Esophagus mucosa (tissue), 1 donor: Measurements from ENCODE around the gene CLNK. TPM values are rescaled to one million over a fixed set of nuclear protein-coding genes. Genes with fewer than 3 reads are reported as not detected.
"Not testable (repeated sequence)": the region's sequence is repeated elsewhere in the genome, so short reads cannot be mapped to it uniquely, and the experiment has no call there.

ENCODE experiments used
- ATAC-seq: fragments of 200-7000 bp; cut with Tn5 transposase; one replicate; pipeline ENCODE4 v1.9.1; 2020
- total RNA-seq: library from RNA; stranded (reverse); gene quantifications from one replicate; pipeline ENCODE4 v1.2.4, GENCODE V29; 2023
- donor health status: DM: yes; HTN: yes; CAD: no.

CLNK gene
- total RNA-seq, 1 donor from 2014 or later = 0.08 TPM

DNA sequence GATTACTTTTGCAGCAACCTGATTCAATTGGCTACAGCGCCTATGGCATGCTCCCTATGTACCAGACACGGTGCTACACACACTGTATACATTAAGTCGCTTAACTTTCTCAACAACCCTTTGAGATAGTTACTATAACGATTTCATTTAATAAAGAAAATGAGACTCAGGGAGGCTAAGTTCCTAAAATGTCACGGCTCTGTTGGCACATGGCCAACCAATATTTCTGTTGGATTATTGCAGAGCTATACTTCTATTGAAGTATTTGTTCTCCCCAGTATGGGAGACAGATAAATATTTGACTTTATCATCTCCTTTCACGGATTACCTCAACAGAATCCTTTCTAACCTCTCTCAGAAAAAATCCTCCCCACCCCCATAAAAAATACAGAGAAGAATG, 25.3 kb downstream of the CLNK start:
- no peak for ATAC-seq

GRCh38 chr4:10656988-10657387, 27.6 kb downstream of the CLNK start:
- ATAC-seq = no peak

- ATAC-seq = no peak
These were observed 28.1 kb downstream of the CLNK start for GRCh38 chr4:10656420-10656819.

DNA sequence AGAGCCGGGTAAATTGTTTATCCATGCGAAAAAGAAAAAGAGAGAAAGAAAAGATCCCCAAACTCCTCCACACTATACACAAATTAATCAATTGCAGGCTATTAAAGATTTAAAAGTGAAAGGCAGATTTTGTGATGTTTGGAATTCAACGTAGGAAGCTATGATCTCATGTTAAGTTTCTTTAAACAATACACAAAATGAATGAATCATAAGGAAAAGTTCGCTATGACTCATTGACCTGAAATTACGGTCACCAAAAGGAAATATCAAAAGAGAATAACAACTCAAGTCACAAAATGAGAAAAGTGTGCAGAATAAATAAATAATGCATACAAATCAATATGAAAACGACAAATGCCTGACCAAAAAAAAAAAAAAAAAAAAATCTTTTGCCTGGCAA, 28.6 kb downstream of the CLNK start:
- ATAC-seq = no peak

DNA sequence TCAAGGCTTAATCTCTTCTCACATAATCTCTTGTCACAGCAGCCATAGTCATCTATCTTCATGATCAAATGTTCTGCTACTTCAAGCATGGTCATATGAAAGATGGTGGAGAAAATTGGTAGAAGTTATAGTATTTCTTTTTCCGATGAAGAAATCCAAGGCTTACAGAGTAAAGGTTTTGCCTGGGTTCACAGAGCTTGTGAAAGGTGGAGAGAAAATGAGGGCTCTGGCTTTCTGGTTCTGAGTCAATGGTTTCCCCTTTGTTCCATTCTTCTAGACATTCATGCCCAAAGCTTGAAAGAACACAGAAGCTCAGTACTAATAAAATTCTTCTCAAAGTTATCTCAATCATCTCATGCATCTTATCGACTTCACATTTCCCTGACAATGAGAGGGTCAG, 36.1 kb downstream of the CLNK start:
- no peak for ATAC-seq

DNA sequence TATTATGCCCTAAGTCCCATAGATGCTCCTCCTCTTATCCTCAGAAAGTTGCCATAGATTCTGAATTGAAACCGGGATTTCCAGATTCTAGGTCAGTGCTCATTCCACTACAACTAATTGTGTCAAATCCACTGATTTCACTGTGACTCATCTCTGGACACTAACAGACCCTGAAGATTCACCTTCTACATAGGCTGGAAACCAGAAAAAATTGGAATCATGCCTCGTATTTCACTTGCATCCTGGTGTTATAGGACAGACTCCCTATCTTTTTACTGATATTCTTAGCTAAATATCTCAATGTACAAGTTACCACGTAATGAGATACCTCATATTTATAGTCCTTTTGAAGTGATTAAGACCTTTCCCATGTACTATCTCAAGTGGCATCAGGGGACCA, 36.7 kb downstream of the CLNK start:
- no peak for ATAC-seq

DNA sequence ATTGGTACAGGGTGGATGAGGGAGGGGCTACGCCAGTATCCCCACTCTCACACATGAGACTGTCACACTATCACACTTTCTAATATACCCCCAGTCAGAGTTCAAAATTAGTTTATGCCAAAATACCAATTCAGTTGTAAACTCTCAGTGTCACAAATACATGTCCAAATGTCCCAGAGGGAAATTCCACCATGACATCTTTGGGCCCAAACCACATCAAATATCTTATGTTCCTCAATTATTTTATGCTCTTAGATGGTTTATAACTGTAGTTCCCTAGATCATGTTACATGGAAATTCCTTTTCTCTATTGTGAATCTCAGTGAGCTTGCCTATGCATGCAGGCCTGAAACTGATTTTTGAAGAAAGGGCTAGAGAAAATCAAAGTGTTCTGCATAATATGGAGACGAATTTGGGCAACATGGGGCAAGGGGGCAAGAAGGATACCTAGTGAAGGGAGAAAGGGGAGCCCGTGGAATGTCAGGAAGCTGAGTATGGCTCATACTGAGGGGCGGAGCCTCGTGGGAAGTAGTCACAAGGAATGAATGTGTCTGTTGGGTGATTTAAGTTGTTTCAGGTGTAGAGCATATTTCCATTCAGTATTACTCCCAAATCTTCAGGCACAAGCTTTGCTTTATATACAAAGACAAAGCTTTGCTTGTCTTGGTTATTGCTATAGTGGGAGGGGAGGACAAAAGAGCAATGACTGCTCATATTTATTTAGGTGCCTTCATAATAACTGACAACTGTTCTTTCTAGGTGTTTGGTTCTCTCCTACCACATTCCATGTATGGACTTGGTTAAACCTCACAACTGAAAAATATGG, 40.8 kb downstream of the CLNK start:
- no peak for ATAC-seq

DNA sequence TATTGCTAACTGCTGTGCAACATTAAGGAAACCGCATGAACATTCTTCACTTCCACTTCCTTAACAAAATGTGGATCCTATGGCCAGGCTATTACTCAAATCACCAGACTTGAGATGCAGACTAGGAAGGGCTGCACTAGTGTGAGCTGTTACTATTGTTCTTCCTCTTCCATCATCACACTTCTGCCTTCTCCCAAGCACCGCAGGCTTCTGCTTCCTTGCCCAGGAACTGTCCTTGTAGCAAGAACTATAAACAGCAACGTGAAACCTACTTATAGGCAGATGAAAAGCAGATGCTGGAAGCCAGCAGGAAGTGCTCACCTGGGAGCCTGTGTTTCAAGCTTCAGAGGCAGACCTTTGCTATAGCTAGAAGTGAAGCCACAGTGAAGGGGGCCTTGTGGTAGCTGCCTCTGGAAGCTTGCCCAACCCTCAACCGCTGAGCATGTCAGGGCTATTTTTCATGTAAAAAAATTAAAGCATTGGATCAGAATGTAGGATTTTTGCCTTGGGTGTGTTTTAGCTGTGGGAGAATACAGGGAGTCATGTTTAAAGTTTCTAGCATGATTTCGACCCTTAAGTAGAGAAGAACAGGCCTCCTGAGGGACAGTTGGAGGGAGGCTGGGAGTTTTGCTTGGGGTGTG, 43.9 kb downstream of the CLNK start:
- no peak for ATAC-seq

DNA sequence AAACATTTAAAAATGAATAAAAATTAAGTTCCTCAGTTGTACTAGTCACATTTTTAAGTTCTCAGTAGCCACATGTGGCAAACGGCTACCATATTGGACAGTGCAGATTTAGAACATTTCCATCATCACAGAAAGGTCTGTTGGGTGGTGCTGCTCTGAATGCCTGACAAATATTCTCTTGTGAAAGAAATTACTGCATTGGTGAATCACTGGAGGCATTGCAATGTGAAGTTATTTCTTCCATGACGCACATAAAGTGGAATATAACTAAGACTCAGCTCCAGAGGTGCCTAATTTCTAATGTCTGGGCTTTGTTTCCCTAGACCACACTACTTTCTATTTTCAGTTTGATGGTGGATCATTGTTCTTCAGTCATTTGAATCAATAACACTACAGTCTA, 44.9 kb downstream of the CLNK start:
- ATAC-seq = no peak

- peak; percentile 42 for ATAC-seq
These were observed 45.5 kb downstream of the CLNK start for GRCh38 chr4:10639100-10639499.

- no peak for ATAC-seq
These were observed 49.5 kb downstream of the CLNK start for GRCh38 chr4:10635091-10635490.

DNA sequence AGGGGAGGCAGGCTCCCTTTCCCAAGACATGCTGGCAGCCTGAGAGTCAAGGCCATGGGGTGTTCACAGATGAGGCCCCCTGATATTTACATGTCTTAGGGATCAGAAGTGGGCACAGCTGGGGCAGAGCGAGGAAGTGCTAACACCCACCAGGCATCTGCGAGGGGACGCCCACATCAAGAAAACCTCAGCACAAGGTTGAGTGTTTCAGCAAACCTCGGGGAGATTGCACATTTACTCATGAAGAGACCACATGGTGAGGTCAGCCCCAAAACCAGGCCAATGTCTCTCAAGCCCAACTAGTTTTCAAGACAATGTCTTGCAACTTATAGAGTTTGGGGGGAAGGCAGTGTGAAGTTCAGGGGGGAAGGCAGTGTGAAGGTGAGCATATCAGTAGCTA, 55.2 kb downstream of the CLNK start:
- ATAC-seq = no peak

DNA sequence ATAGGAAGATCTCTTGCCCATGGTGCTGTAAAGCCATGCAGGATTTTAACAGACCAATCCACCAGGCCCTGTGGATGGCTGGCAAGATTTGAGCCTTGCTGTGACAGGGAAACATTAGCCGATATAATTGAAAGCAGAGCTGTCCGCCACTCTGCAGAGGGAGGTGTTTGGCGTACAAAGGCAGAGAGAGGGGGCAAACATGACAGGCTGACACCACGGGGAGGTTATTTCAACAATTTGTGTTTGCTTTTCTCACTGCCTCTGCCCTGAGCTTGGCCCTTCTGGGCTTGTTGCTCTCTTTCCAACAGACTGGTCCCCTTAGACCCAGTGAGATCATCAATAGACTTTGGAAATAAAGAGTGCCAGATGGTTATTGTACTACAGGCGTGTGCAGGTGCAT, 59.4 kb downstream of the CLNK start:
- ATAC-seq = no peak

- ATAC-seq = no peak
These were observed 60.7 kb downstream of the CLNK start for GRCh38 chr4:10623862-10624261.

- no peak for ATAC-seq
These were observed 61.3 kb downstream of the CLNK start for GRCh38 chr4:10623241-10623640.

DNA sequence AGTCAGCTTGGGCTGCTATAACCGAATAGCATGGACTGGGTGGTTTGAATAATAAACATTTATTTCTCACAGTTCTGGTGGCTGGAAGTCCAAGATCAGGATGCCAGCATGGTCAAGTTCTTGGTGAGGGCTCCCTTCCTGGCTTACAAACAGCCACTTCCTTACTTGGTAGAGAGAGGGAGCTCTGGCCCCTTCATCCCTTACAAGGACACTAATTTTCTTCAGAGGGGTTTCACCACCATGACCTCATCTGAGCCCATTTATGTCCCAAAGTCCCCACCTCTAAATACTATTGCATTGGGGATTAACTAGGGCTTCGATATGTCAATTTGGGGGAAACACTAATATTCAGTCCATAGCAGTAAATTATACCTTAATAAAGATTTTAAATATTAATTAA, 61.8 kb downstream of the CLNK start:
- no peak for ATAC-seq

DNA sequence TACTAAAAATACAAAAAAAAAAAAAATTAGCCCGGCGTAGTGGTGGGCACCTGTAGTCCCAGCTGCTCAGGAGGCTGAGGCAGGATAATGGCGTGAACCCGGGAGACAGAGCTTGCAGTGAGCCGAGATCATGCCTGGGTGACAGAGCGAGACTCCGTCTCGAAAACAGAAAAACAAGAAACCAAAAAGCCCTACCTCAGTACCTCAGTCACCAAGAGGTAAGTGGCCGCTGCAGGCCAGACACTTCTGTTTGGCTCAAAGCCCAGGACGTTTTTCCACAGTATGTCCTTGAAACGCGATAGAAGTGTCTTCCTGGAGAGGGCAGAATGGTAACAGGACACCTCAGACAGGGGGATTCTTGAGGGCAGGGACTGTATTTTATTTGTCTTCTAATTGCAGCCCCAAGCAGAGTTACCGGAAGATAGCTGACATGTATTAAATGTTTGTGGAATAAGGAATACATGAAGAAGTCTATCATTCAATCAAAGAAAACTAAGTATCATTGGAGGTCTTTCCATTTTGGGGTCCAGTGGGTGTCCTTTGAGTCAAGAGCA, 63.6 kb downstream of the CLNK start:
- ATAC-seq = no peak

- no peak for ATAC-seq
These were observed 64.7 kb downstream of the CLNK start for GRCh38 chr4:10619855-10620254.

DNA sequence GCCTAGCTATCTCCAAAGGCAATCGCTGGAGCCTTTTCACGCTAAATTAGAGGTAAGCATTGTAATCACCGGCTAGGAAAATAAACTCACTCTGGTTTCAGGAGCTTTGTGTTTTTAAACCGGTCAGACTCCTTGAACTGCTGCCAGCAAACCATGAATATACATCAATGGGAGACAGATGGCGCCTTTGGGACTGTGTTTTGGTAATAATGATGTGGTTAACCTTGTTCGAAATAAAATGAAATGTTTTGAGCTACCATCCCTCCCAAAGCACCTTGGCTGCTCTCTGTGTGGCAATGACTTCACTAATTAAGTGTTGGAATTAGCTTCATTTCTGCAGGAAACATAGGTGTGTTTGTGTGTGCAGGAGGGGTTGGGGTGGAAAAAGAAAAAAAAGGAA, 65.3 kb downstream of the CLNK start:
- no peak for ATAC-seq

DNA sequence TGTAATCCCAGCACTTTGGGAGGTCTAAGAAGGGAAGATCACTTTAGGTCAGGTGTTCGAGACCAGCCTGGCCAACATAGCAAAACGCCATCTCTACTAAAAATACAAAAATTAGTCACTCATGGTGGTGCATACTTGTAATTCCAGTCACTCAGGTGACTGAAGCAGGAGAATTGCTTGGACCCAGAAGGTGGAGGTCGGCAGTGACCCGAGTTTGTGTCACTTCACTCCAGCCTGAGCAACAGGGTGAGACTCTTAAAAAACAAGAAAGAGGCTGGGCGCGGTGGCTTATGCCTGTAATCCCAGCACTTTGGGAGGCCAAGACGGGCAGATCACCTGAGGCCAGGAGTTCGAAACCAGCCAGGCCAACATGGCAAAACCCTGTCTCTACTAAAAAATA, 69.6 kb downstream of the CLNK start:
- ATAC-seq = not testable (repeated sequence)

GRCh38 chr4:10613926-10614478, 70.6 kb downstream of the CLNK start:
- ATAC-seq = no peak

GRCh38 chr4:10612476-10612875, 72.1 kb downstream of the CLNK start:
- no peak for ATAC-seq

- ATAC-seq = no peak
These were observed 72.9 kb downstream of the CLNK start for GRCh38 chr4:10611673-10612072.
